WTC11 (cell line): Measurements from ENCODE around the gene SH3BP5. TPM values are rescaled to one million over a fixed set of nuclear protein-coding genes. Genes with fewer than 3 reads are reported as not detected.

ENCODE experiments used
- ATAC-seq: fragments of 200-7000 bp; cut with Tn5 transposase; 2 replicates; pipeline ENCODE4 v1.10.0; 2021; ENCODE audit warnings: mild to moderate bottlenecking, moderate library complexity
- CTCF ChIA-PET: fragments of 300-600 bp; sonication (Branson Sonifier 250); formaldehyde crosslinking; loops from one replicate; lab custom pipeline; 2021; ENCODE audit warnings: antibody characterized with exemption; lab: Charles Lee
- POLR2A ChIA-PET: fragments of 350-600 bp; sonication (Branson Sonifier 250); formaldehyde crosslinking; loops from one replicate; lab custom pipeline; 2021; ENCODE audit warnings: antibody characterized with exemption; lab: Charles Lee
- DNase-seq: peaks from one replicate; pipeline ENCODE4 v3.0.0; 2021; ENCODE audit warnings: low spot score
- H3K27ac Mint-ChIP-seq: 2 replicates; pipeline ENCODE4 v1.8.0; 2021; ENCODE audit warnings: mixed read lengths
- H3K27me3 Mint-ChIP-seq: 2 replicates; pipeline ENCODE4 v1.8.0; 2021; ENCODE audit warnings: low read depth, mild to moderate bottlenecking, moderate library complexity, mixed read lengths
- H3K36me3 Mint-ChIP-seq: 2 replicates; pipeline ENCODE4 v1.8.0; 2021; ENCODE audit warnings: mixed read lengths
- H3K4me1 Mint-ChIP-seq: 2 replicates; pipeline ENCODE4 v1.8.0; 2022; ENCODE audit warnings: mixed read lengths
- H3K4me3 Mint-ChIP-seq: 2 replicates; pipeline ENCODE4 v1.8.0; 2021; ENCODE audit warnings: mild to moderate bottlenecking, moderate library complexity, mixed read lengths
- H3K9me3 Mint-ChIP-seq: 2 replicates; pipeline ENCODE4 v1.8.0; 2021; ENCODE audit warnings: mixed read lengths
- CREM ChIP-seq: sonication (generic); formaldehyde crosslinking; IDR thresholded peaks from 2 replicates; pipeline ENCODE4 v1.8.1; 2022; ENCODE audit warnings: mild to moderate bottlenecking, missing genetic modification reagents, moderate library complexity
- FOXP1 ChIP-seq: sonication (generic); formaldehyde crosslinking; IDR thresholded peaks from 2 replicates; pipeline ENCODE4 v1.8.0; 2022; ENCODE audit warnings: missing genetic modification reagents, mild to moderate bottlenecking, moderate library complexity, borderline replicate concordance
- IRF2 ChIP-seq: sonication (generic); formaldehyde crosslinking; IDR thresholded peaks from 2 replicates; pipeline ENCODE4 v1.8.0; 2022; ENCODE audit warnings: low read depth, missing genetic modification reagents, borderline replicate concordance
- KAT7 ChIP-seq: sonication (generic); formaldehyde crosslinking; IDR thresholded peaks from 2 replicates; pipeline ENCODE4 v1.8.1; 2023; ENCODE audit warnings: missing genetic modification reagents, mild to moderate bottlenecking, borderline replicate concordance
- NR1H2 ChIP-seq: sonication (generic); formaldehyde crosslinking; IDR thresholded peaks from 2 replicates; pipeline ENCODE4 v1.9.0; 2021; ENCODE audit warnings: mild to moderate bottlenecking, moderate library complexity, missing genetic modification reagents
- NR2C2 ChIP-seq: sonication (generic); formaldehyde crosslinking; IDR thresholded peaks from 2 replicates; pipeline ENCODE4 v1.8.0; 2022; ENCODE audit warnings: mild to moderate bottlenecking, missing genetic modification reagents
- RELA ChIP-seq: sonication (generic); formaldehyde crosslinking; IDR thresholded peaks from 2 replicates; pipeline ENCODE4 v1.8.1; 2022; ENCODE audit warnings: missing genetic modification reagents, mild to moderate bottlenecking, borderline replicate concordance
- SP1 ChIP-seq: sonication (generic); formaldehyde crosslinking; conservative IDR thresholded peaks from 2 replicates; pipeline ENCODE4 v1.8.1; 2022; ENCODE audit warnings: missing genetic modification reagents
- TEAD1 ChIP-seq: sonication (generic); formaldehyde crosslinking; IDR thresholded peaks from 2 replicates; pipeline ENCODE4 v1.8.0; 2022; ENCODE audit warnings: mild to moderate bottlenecking, missing genetic modification reagents
- TEAD4 ChIP-seq: sonication (generic); formaldehyde crosslinking; IDR thresholded peaks from 2 replicates; pipeline ENCODE4 v1.8.0; 2022; ENCODE audit warnings: mild to moderate bottlenecking, missing genetic modification reagents
- TP53 ChIP-seq: sonication (generic); formaldehyde crosslinking; IDR thresholded peaks from 2 replicates; pipeline ENCODE4 v1.8.1; 2023; ENCODE audit warnings: mild to moderate bottlenecking, missing genetic modification reagents
- ZNF317 ChIP-seq: sonication (generic); formaldehyde crosslinking; IDR thresholded peaks from 2 replicates; pipeline ENCODE4 v1.8.1; 2023; ENCODE audit warnings: low read depth, mild to moderate bottlenecking, moderate library complexity, missing genetic modification reagents, borderline replicate concordance
- ZNF396 ChIP-seq: fragments of 250-450 bp; sonication (Bioruptor Pico); IDR thresholded peaks from 2 replicates; pipeline ENCODE4 v1.8.0; 2021; ENCODE audit warnings: mild to moderate bottlenecking, moderate library complexity, borderline replicate concordance
- ZNF416 ChIP-seq: fragments of 250-450 bp; sonication (Bioruptor Pico); IDR thresholded peaks from 2 replicates; pipeline ENCODE4 v1.9.0; 2021; ENCODE audit warnings: mild to moderate bottlenecking, inconsistent platforms
- ZNF671 ChIP-seq: fragments of 250-450 bp; sonication (Bioruptor Pico); IDR thresholded peaks from 2 replicates; pipeline ENCODE4 v1.8.0; 2021; ENCODE audit warnings: mild to moderate bottlenecking
- total RNA-seq: library from RNA; stranded (reverse); gene quantifications from 3 replicates; pipeline ENCODE4 v1.2.3, GENCODE V29; 2021
- TF ChIP-seq, protein P1 (sequence below): sonication (generic); formaldehyde crosslinking; IDR thresholded peaks from 2 replicates; pipeline ENCODE4 v1.8.1; 2022; ENCODE audit warnings: low read depth, missing genetic modification reagents, borderline replicate concordance
- TF ChIP-seq, protein P2 (sequence below): sonication (generic); formaldehyde crosslinking; IDR thresholded peaks from 2 replicates; pipeline ENCODE4 v1.8.0; 2023; ENCODE audit warnings: missing genetic modification reagents, mild to moderate bottlenecking, borderline replicate concordance
- TF ChIP-seq, protein P3 (sequence below): sonication (generic); formaldehyde crosslinking; IDR thresholded peaks from 2 replicates; pipeline ENCODE4 v1.8.0; 2022; ENCODE audit warnings: mild to moderate bottlenecking, missing genetic modification reagents
- TF ChIP-seq, protein P4 (sequence below): sonication (generic); formaldehyde crosslinking; IDR thresholded peaks from 2 replicates; pipeline ENCODE4 v1.8.1; 2022; ENCODE audit warnings: mild to moderate bottlenecking, missing genetic modification reagents, moderate library complexity, borderline replicate concordance
- TF ChIP-seq, protein P5 (sequence below): sonication (generic); formaldehyde crosslinking; IDR thresholded peaks from 2 replicates; pipeline ENCODE4 v1.8.0; 2023; ENCODE audit warnings: missing genetic modification reagents
- TF ChIP-seq, protein P6 (sequence below): sonication (generic); formaldehyde crosslinking; conservative IDR thresholded peaks from 2 replicates; pipeline ENCODE4 v1.8.1; 2022; ENCODE audit warnings: mild to moderate bottlenecking, missing genetic modification reagents
- TF ChIP-seq, protein P7 (sequence below): sonication (generic); formaldehyde crosslinking; IDR thresholded peaks from 2 replicates; pipeline ENCODE4 v1.8.0; 2023; ENCODE audit warnings: mild to moderate bottlenecking, missing genetic modification reagents

The SH3BP5 gene
- total RNA-seq, 1 experiment from 2014 or later: 7.2 TPM

DNA sequence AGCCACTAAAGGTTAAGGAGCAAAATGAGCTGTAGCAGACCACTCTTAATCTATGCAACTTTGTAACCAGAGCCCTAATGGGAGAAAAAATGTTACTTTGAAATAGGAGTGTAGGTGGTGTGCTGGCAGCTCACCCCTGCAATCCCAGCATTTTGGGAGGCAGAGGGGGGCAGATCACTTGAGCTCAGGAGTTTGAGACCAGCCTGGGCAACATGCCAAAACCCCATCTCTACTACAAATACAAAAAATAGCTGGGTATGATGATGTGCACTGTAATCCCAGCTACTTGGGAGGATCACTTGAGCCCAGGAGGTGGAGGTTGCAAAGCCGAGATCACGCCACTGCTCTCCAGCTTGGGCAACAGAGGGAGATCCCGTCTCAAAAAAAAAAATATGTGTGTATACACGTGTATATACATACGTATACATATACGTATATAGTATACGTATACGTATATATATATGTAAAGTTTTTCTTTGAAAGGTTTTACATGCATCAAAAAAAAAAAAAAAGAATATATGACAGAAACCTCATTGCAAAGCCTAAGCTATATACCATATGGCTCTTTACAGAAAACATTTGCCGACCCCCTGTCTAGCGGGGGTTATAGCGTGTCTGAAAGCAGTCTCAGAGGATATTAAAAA is 110.7 kb downstream of the SH3BP5 start:
- no peak overlapping the region for H3K27ac Mint-ChIP-seq
- peaks cover 28% of the 10 kb centered on the region for H3K36me3 Mint-ChIP-seq
- POLR2A ChIA-PET: no interaction called here
- no peak for ATAC-seq
- no peaks in the 10 kb centered on the region for H3K4me1 Mint-ChIP-seq
- H3K9me3 Mint-ChIP-seq: no peaks in the 10 kb centered on the region
- TF ChIP-seq TEAD1 (CRISPR knock-in tag): no peak
- no peak for TF ChIP-seq CREM
- no peak for TF ChIP-seq IRF2 (CRISPR knock-in tag)
- no peak for TF ChIP-seq ZNF317 (CRISPR knock-in tag)
- TF ChIP-seq NR2C2 (CRISPR knock-in tag): no peak
- TF ChIP-seq, protein P1, sequence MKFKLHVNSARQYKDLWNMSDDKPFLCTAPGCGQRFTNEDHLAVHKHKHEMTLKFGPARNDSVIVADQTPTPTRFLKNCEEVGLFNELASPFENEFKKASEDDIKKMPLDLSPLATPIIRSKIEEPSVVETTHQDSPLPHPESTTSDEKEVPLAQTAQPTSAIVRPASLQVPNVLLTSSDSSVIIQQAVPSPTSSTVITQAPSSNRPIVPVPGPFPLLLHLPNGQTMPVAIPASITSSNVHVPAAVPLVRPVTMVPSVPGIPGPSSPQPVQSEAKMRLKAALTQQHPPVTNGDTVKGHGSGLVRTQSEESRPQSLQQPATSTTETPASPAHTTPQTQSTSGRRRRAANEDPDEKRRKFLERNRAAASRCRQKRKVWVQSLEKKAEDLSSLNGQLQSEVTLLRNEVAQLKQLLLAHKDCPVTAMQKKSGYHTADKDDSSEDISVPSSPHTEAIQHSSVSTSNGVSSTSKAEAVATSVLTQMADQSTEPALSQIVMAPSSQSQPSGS (CRISPR knock-in tag): no peak
- no peak for TF ChIP-seq TP53 (CRISPR knock-in tag)
- TF ChIP-seq, protein P2, sequence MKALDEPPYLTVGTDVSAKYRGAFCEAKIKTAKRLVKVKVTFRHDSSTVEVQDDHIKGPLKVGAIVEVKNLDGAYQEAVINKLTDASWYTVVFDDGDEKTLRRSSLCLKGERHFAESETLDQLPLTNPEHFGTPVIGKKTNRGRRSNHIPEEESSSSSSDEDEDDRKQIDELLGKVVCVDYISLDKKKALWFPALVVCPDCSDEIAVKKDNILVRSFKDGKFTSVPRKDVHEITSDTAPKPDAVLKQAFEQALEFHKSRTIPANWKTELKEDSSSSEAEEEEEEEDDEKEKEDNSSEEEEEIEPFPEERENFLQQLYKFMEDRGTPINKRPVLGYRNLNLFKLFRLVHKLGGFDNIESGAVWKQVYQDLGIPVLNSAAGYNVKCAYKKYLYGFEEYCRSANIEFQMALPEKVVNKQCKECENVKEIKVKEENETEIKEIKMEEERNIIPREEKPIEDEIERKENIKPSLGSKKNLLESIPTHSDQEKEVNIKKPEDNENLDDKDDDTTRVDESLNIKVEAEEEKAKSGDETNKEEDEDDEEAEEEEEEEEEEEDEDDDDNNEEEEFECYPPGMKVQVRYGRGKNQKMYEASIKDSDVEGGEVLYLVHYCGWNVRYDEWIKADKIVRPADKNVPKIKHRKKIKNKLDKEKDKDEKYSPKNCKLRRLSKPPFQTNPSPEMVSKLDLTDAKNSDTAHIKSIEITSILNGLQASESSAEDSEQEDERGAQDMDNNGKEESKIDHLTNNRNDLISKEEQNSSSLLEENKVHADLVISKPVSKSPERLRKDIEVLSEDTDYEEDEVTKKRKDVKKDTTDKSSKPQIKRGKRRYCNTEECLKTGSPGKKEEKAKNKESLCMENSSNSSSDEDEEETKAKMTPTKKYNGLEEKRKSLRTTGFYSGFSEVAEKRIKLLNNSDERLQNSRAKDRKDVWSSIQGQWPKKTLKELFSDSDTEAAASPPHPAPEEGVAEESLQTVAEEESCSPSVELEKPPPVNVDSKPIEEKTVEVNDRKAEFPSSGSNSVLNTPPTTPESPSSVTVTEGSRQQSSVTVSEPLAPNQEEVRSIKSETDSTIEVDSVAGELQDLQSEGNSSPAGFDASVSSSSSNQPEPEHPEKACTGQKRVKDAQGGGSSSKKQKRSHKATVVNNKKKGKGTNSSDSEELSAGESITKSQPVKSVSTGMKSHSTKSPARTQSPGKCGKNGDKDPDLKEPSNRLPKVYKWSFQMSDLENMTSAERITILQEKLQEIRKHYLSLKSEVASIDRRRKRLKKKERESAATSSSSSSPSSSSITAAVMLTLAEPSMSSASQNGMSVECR: no peak
- no peak for TF ChIP-seq FOXP1 (CRISPR knock-in tag)
- no peak for TF ChIP-seq KAT7 (CRISPR knock-in tag)
- TF ChIP-seq, protein P3, sequence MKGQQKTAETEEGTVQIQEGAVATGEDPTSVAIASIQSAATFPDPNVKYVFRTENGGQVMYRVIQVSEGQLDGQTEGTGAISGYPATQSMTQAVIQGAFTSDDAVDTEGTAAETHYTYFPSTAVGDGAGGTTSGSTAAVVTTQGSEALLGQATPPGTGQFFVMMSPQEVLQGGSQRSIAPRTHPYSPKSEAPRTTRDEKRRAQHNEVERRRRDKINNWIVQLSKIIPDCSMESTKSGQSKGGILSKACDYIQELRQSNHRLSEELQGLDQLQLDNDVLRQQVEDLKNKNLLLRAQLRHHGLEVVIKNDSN (CRISPR knock-in tag): no peak
- TF ChIP-seq RELA (CRISPR knock-in tag): no peak
- no peak for TF ChIP-seq ZNF396 (CRISPR knock-in tag)
- TF ChIP-seq, all 79 proteins: peak for 0
- CTCF ChIA-PET: interaction anchor here (0.8 to 1.4 kb wide), 2 partner anchors 13 to 114 kb away, joined by 3 to 4 read pairs; no protein-coding TSS in a partner anchor
- no peak for DNase-seq
- no peak overlapping the region for H3K4me3 Mint-ChIP-seq
- no peaks in the 10 kb centered on the region for H3K27me3 Mint-ChIP-seq

DNA sequence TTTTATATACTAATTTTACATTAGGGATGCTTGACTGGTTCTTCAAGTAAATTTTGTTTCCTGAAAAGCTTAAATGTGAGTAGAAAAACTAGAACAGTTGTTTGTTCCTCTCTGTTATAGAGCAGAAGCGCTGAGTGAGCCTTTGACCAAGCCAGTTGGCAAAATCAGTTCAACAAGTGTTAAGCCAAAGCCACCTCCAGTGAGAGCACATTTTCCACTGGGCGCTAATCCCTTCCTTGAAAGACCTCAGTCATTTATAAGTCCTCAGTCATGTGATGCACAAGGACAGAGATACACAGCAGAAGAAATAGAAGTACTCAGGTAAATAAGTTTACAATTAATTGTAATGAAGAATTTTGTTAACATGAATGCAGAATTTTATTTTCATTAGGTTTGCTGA is 111.7 kb downstream of the SH3BP5 start:
- H3K36me3 Mint-ChIP-seq: peaks cover 28% of the 10 kb centered on the region
- no peak for DNase-seq
- TF ChIP-seq, protein P4, sequence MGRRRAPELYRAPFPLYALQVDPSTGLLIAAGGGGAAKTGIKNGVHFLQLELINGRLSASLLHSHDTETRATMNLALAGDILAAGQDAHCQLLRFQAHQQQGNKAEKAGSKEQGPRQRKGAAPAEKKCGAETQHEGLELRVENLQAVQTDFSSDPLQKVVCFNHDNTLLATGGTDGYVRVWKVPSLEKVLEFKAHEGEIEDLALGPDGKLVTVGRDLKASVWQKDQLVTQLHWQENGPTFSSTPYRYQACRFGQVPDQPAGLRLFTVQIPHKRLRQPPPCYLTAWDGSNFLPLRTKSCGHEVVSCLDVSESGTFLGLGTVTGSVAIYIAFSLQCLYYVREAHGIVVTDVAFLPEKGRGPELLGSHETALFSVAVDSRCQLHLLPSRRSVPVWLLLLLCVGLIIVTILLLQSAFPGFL (CRISPR knock-in tag): no peak
- TF ChIP-seq, protein P5, sequence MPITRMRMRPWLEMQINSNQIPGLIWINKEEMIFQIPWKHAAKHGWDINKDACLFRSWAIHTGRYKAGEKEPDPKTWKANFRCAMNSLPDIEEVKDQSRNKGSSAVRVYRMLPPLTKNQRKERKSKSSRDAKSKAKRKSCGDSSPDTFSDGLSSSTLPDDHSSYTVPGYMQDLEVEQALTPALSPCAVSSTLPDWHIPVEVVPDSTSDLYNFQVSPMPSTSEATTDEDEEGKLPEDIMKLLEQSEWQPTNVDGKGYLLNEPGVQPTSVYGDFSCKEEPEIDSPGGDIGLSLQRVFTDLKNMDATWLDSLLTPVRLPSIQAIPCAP (CRISPR knock-in tag): no peak
- TF ChIP-seq, protein P6, sequence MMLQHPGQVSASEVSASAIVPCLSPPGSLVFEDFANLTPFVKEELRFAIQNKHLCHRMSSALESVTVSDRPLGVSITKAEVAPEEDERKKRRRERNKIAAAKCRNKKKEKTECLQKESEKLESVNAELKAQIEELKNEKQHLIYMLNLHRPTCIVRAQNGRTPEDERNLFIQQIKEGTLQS (CRISPR knock-in tag): no peak
- no peak for TF ChIP-seq TEAD4 (CRISPR knock-in tag)
- no peak for TF ChIP-seq ZNF671 (CRISPR knock-in tag)
- no peak for TF ChIP-seq NR1H2 (CRISPR knock-in tag)
- TF ChIP-seq, protein P1 (CRISPR knock-in tag): no peak
- TF ChIP-seq, protein P7, sequence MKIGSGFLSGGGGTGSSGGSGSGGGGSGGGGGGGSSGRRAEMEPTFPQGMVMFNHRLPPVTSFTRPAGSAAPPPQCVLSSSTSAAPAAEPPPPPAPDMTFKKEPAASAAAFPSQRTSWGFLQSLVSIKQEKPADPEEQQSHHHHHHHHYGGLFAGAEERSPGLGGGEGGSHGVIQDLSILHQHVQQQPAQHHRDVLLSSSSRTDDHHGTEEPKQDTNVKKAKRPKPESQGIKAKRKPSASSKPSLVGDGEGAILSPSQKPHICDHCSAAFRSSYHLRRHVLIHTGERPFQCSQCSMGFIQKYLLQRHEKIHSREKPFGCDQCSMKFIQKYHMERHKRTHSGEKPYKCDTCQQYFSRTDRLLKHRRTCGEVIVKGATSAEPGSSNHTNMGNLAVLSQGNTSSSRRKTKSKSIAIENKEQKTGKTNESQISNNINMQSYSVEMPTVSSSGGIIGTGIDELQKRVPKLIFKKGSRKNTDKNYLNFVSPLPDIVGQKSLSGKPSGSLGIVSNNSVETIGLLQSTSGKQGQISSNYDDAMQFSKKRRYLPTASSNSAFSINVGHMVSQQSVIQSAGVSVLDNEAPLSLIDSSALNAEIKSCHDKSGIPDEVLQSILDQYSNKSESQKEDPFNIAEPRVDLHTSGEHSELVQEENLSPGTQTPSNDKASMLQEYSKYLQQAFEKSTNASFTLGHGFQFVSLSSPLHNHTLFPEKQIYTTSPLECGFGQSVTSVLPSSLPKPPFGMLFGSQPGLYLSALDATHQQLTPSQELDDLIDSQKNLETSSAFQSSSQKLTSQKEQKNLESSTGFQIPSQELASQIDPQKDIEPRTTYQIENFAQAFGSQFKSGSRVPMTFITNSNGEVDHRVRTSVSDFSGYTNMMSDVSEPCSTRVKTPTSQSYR (CRISPR knock-in tag): no peak
- TF ChIP-seq ZNF416 (CRISPR knock-in tag): no peak
- TF ChIP-seq SP1 (CRISPR knock-in tag): no peak

More for the DNA sequence above, 111.7 kb downstream of the SH3BP5 start:
- H3K4me3 Mint-ChIP-seq: no peak overlapping the region
- POLR2A ChIA-PET: interaction anchor here (0.5 kb wide), 1 partner anchor 1812 kb away, joined by 3 read pairs; no protein-coding TSS in a partner anchor
- H3K4me1 Mint-ChIP-seq: no peaks in the 10 kb centered on the region
- no peaks in the 10 kb centered on the region for H3K9me3 Mint-ChIP-seq
- no peak overlapping the region for H3K27ac Mint-ChIP-seq
- no peaks in the 10 kb centered on the region for H3K27me3 Mint-ChIP-seq
- CTCF ChIA-PET: no interaction called here
- no peak for ATAC-seq
